ENCODE data around the gene PLXNA4.

The PLXNA4 gene

GRCh38 chr7:132504071-132504470 lies 72.2 kb downstream of the PLXNA4 start:
- DNase-seq (ENCODE audit: low read depth in 2 of 2): no peak

- DNase-seq (ENCODE audit: low read depth in 2 of 2): no peak
Measured at GRCh38 chr7:132503415-132503814, 72.9 kb downstream of the PLXNA4 start.

GRCh38 chr7:132501956-132502355 lies 74.3 kb downstream of the PLXNA4 start:
- no peak for DNase-seq (ENCODE audit: low read depth in 2 of 2)

- no peak for DNase-seq (ENCODE audit: low read depth in 2 of 2)
Measured at GRCh38 chr7:132500727-132501440, 75.4 kb downstream of the PLXNA4 start.

- no peak for DNase-seq (ENCODE audit: low read depth in 2 of 2)
Measured at GRCh38 chr7:132499487-132499886, 76.8 kb downstream of the PLXNA4 start.

- no peak for DNase-seq (ENCODE audit: low read depth in 2 of 2)
Measured at GRCh38 chr7:132499065-132499464, 77.2 kb downstream of the PLXNA4 start.

GRCh38 chr7:132498319-132498718 lies 78.0 kb downstream of the PLXNA4 start:
- no peak for DNase-seq (ENCODE audit: low read depth in 2 of 2)

GRCh38 chr7:132497098-132497497 lies 79.2 kb downstream of the PLXNA4 start:
- no peak for DNase-seq (ENCODE audit: low read depth in 2 of 2)

GRCh38 chr7:132495936-132496335 lies 80.3 kb downstream of the PLXNA4 start:
- DNase-seq (ENCODE audit: low read depth in 2 of 2): no peak

- DNase-seq (ENCODE audit: low read depth in 2 of 2): no peak
Measured at GRCh38 chr7:132494474-132494873, 81.8 kb downstream of the PLXNA4 start.

GRCh38 chr7:132492823-132493445 lies 83.3 kb downstream of the PLXNA4 start:
- no peak for DNase-seq (ENCODE audit: low read depth in 2 of 2)

- no peak for DNase-seq (ENCODE audit: low read depth in 2 of 2)
Measured at GRCh38 chr7:132491391-132491945, 84.8 kb downstream of the PLXNA4 start.

- no peak for DNase-seq (ENCODE audit: low read depth in 2 of 2)
Measured at GRCh38 chr7:132490474-132490873, 85.8 kb downstream of the PLXNA4 start.

- DNase-seq (ENCODE audit: low read depth in 2 of 2): no peak
Measured at GRCh38 chr7:132489776-132490237, 86.5 kb downstream of the PLXNA4 start.

GRCh38 chr7:132488634-132489302 lies 87.5 kb downstream of the PLXNA4 start:
- DNase-seq (ENCODE audit: low read depth in 2 of 2): no peak

GRCh38 chr7:132486274-132486610 lies 90.0 kb downstream of the PLXNA4 start:
- DNase-seq (ENCODE audit: low read depth in 2 of 2): no peak

- no peak for DNase-seq (ENCODE audit: low read depth in 2 of 2)
Measured at GRCh38 chr7:132485600-132486273, 90.5 kb downstream of the PLXNA4 start.

- DNase-seq (ENCODE audit: low read depth in 2 of 2): no peak
Measured at GRCh38 chr7:132485136-132485535, 91.1 kb downstream of the PLXNA4 start.

GRCh38 chr7:132482866-132483265 lies 93.4 kb downstream of the PLXNA4 start:
- no peak for DNase-seq (ENCODE audit: low read depth in 2 of 2)

GRCh38 chr7:132480534-132480933 lies 95.7 kb downstream of the PLXNA4 start:
- DNase-seq (ENCODE audit: low read depth in 2 of 2): no peak

- DNase-seq (ENCODE audit: low read depth in 2 of 2): no peak
Measured at GRCh38 chr7:132476541-132476940, 99.7 kb downstream of the PLXNA4 start.

GRCh38 chr7:132475669-132476116 lies 100.6 kb downstream of the PLXNA4 start:
- DNase-seq (ENCODE audit: low read depth in 2 of 2): no peak
